ENCODE data around the gene CDH4. TPM values are rescaled to one million over a fixed set of nuclear protein-coding genes. Genes with fewer than 3 reads are reported as not detected.

The CDH4 gene
- total and polyA plus RNA-seq, 8 donors = under 0.01 to 2.2 (median 0.11) TPM; not detected in 2

GRCh38 chr20:61862881-61863280 lies 610.8 kb downstream of the CDH4 start:
- Histone ChIP-seq H3K27ac (no peak overlapping the region), H3K36me3 (no peaks in the 10 kb centered on the region), H3K4me1 (no peaks in the 10 kb centered on the region), H3K27me3 (peaks cover 0 to 37% (median 5%) of the 10 kb centered on the region in 3 donors), H3K4me3 (no peak overlapping the region), H3K9me3 (peaks cover 0 to 18% (median 6%) of the 10 kb centered on the region in 4 donors)
- WGBS, 5 donors = 69 to 76% (median 73%) methylated on average over 13 of the region's 13 CpGs
- no peak for DNase-seq
- intact Hi-C loops (cut with DNase I; ENCODE audit: low total_unique reads) = no loop called here
- TF ChIP-seq POLR2AphosphoS5 (IDR thresholded peaks at IDR 0.05) = no peak
- TF ChIP-seq EP300 (IDR thresholded peaks at IDR 0.05) = no peak
- no peak for TF ChIP-seq POLR2A (IDR thresholded peaks at IDR 0.05)
- TF ChIP-seq, protein P1, sequence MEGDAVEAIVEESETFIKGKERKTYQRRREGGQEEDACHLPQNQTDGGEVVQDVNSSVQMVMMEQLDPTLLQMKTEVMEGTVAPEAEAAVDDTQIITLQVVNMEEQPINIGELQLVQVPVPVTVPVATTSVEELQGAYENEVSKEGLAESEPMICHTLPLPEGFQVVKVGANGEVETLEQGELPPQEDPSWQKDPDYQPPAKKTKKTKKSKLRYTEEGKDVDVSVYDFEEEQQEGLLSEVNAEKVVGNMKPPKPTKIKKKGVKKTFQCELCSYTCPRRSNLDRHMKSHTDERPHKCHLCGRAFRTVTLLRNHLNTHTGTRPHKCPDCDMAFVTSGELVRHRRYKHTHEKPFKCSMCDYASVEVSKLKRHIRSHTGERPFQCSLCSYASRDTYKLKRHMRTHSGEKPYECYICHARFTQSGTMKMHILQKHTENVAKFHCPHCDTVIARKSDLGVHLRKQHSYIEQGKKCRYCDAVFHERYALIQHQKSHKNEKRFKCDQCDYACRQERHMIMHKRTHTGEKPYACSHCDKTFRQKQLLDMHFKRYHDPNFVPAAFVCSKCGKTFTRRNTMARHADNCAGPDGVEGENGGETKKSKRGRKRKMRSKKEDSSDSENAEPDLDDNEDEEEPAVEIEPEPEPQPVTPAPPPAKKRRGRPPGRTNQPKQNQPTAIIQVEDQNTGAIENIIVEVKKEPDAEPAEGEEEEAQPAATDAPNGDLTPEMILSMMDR (IDR thresholded peaks at IDR 0.05) = no peak

GRCh38 chr20:61864481-61864880 lies 612.4 kb downstream of the CDH4 start:
- TF ChIP-seq EP300 (IDR thresholded peaks at IDR 0.05) (no peak), POLR2A (IDR thresholded peaks at IDR 0.05) (no peak), POLR2AphosphoS5 (IDR thresholded peaks at IDR 0.05) (no peak)
- TF ChIP-seq, protein P1 (IDR thresholded peaks at IDR 0.05) = no peak
- Histone ChIP-seq H3K36me3 (no peaks in the 10 kb centered on the region), H3K4me3 (no peak overlapping the region), H3K9me3 (peaks cover 0 to 18% (median 6%) of the 10 kb centered on the region in 4 donors), H3K27me3 (peaks cover 0 to 45% (median 5%) of the 10 kb centered on the region in 3 donors), H3K4me1 (no peaks in the 10 kb centered on the region), H3K27ac (no peak overlapping the region)
- DNase-seq = no peak
- intact Hi-C loops (cut with DNase I; ENCODE audit: low total_unique reads) = no loop called here
- WGBS, 5 donors = 77 to 85% (median 81%) methylated on average over 12 of the region's 12 CpGs

- TF ChIP-seq POLR2A (IDR thresholded peaks at IDR 0.05) (no peak), EP300 (IDR thresholded peaks at IDR 0.05) (no peak), POLR2AphosphoS5 (IDR thresholded peaks at IDR 0.05) (no peak)
- TF ChIP-seq, protein P1 (IDR thresholded peaks at IDR 0.05) = no peak
These were observed 613.3 kb downstream of the CDH4 start for GRCh38 chr20:61865353-61865752.

GRCh38 chr20:61866165-61866564 lies 614.1 kb downstream of the CDH4 start:
- no peak for TF ChIP-seq POLR2AphosphoS5 (IDR thresholded peaks at IDR 0.05)
- TF ChIP-seq, protein P1 (IDR thresholded peaks at IDR 0.05) = no peak
- TF ChIP-seq EP300 (IDR thresholded peaks at IDR 0.05) = no peak
- no peak for TF ChIP-seq POLR2A (IDR thresholded peaks at IDR 0.05)
- intact Hi-C loops (cut with DNase I; ENCODE audit: low total_unique reads) = no loop called here
- Histone ChIP-seq H3K4me1 (no peaks in the 10 kb centered on the region), H3K27ac (no peak overlapping the region), H3K4me3 (no peak overlapping the region), H3K27me3 (peaks cover 0 to 49% (median 5%) of the 10 kb centered on the region in 3 donors), H3K36me3 (no peaks in the 10 kb centered on the region), H3K9me3 (peaks cover 0 to 25% (median 6%) of the 10 kb centered on the region in 4 donors)
- DNase-seq = no peak
- WGBS, 5 donors = 49 to 70% (median 68%) methylated on average over 5 of the region's 5 CpGs

More at GRCh38 chr20:61865353-61865752, 613.3 kb downstream of the CDH4 start:
- intact Hi-C loops (cut with DNase I; ENCODE audit: low total_unique reads) = no loop called here
- DNase-seq = no peak
- peaks cover 0 to 54% (median 5%) of the 10 kb centered on the region in 3 donors for H3K27me3 ChIP-seq
- H3K27ac ChIP-seq = no peak overlapping the region
- H3K4me1 ChIP-seq = no peaks in the 10 kb centered on the region
- H3K36me3 ChIP-seq = no peaks in the 10 kb centered on the region
- peaks cover 0 to 18% (median 6%) of the 10 kb centered on the region in 4 donors for H3K9me3 ChIP-seq
- H3K4me3 ChIP-seq = no peak overlapping the region
- WGBS, 5 donors = 63 to 81% (median 75%) methylated on average over 1 of the region's 1 CpG
